Memory B cell (primary cell): ENCODE results near the gene PNMT.
A peak's percentile ranks its signal among the peaks of the same experiment; 100 is the strongest.

Source experiments
- ATAC-seq: fragments of 150-1000 bp; cut with Tn5 transposase; 2 replicates; pipeline ENCODE4 v1.10.0; 2021; ENCODE audit warnings: low read depth, mild to moderate bottlenecking, moderate library complexity
- DNase-seq, 2 donors: peaks; one replicate each; pipeline ENCODE4 v3.0.0; 2022; ENCODE audit warnings: low spot score in 2 of 2
- H3K27ac Mint-ChIP-seq: one replicate; pipeline ENCODE4 v1.8.0; 2022; ENCODE audit warnings: mild to moderate bottlenecking, moderate library complexity, mixed read lengths
- H3K27me3 Mint-ChIP-seq: one replicate; pipeline ENCODE4 v1.8.0; 2022; ENCODE audit warnings: mixed read lengths
- H3K36me3 Mint-ChIP-seq: one replicate; pipeline ENCODE4 v1.8.0; 2022; ENCODE audit warnings: mild to moderate bottlenecking, mixed read lengths
- H3K4me1 Mint-ChIP-seq: one replicate; pipeline ENCODE4 v1.8.0; 2022; ENCODE audit warnings: mixed read lengths
- H3K4me3 Mint-ChIP-seq: one replicate; pipeline ENCODE4 v1.8.0; 2022; ENCODE audit warnings: mild to moderate bottlenecking, moderate library complexity, mixed read lengths
- H3K9me3 Mint-ChIP-seq: one replicate; pipeline ENCODE4 v1.8.0; 2022; ENCODE audit warnings: mixed read lengths

Gene PNMT

GRCh38 chr17:39667945-39668924, at the start of gene PNMT:
Gene PNMT, plus strand, starts transcription at chr17:39668453. Its CDS starts 23 bp downstream, at chr17:39668476.
- ATAC-seq (peak; percentile 81), DNase-seq (peak; percentile 59 to 75)
- H3K4me1 Mint-ChIP-seq = peaks cover 23% of the 10 kb centered on the region
- H3K4me3 Mint-ChIP-seq = peak within 1 kb of the TSS; percentile 82
- H3K27ac Mint-ChIP-seq = peak within 1 kb of the TSS; percentile 35
- peaks cover 6% of the 10 kb centered on the region for H3K27me3 Mint-ChIP-seq
- H3K9me3 Mint-ChIP-seq = no peaks in the 10 kb centered on the region
- no peaks in the 10 kb centered on the region for H3K36me3 Mint-ChIP-seq

- Mint-ChIP-seq H3K27ac (no peak overlapping the region), H3K9me3 (no peaks in the 10 kb centered on the region), H3K4me3 (no peak overlapping the region), H3K4me1 (peaks cover 28% of the 10 kb centered on the region), H3K36me3 (no peaks in the 10 kb centered on the region), H3K27me3 (peaks cover 7% of the 10 kb centered on the region)
- no peak for ATAC-seq
- DNase-seq = no peak
Measured at GRCh38 chr17:39618956-39619785, 49.1 kb upstream of the PNMT start.

DNA sequence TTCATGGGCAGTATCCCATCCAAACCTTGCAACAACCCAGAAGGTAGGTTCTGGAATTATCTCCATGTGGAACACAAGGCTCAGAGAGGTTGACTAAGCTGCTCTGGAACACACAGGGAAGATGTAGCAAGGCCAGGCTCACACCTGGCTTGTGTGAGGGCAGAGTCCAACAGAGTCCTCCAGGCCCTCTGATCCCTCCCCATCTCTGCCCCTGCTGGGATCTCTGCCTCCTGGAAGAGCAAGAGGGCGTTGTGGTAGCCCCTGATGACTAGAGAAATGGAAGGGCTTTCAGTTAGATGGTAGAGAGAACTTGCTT, 48.5 kb upstream of the PNMT start:
- peaks cover 26% of the 10 kb centered on the region for H3K4me1 Mint-ChIP-seq
- no peaks in the 10 kb centered on the region for H3K36me3 Mint-ChIP-seq
- H3K4me3 Mint-ChIP-seq = no peak overlapping the region
- ATAC-seq = no peak
- H3K27ac Mint-ChIP-seq = no peak overlapping the region
- peaks cover 5% of the 10 kb centered on the region for H3K27me3 Mint-ChIP-seq
- H3K9me3 Mint-ChIP-seq = no peaks in the 10 kb centered on the region
- DNase-seq = no peak

DNA sequence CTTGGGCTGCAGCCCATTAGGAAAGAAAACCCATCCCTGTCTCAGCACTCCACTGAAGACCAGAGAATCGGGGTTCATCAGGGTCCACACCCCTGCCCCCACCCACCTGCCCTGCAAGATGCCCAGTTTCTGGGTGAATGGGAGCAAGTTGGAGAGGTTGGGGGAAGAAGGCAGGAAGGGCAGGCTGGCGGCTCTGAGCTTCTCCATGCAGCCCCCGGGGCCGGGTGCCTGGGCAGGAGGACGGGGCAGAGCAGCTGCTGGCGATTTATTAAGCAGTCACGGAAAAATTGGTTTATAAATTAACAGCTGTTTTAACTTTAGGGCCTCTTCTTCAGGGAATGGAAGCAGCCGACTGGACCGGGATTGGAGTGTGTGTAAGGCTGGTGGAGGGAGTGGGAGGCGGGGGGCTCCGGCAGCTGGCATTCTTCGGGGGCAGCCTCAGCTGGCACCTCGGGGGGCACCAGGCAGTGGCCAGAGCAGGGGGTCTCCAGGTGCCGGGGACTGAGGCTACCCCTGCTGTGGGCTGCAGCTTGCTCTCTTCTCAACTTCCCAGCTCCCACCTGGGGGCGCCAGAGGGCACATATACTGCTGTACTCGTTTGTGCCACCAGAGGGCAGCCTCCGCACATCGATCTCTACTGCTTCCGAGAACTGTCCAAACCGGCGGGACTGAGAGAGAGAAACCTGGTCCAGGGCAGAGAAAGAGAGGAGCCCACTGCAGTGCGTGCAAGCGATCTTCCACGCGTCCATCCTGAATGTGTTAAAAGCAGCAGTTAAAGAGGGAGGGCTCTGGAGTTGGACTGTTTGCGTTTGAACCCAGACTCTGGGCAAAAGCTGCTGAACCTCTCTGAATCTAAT, 46.5 kb upstream of the PNMT start:
- Mint-ChIP-seq H3K9me3 (no peaks in the 10 kb centered on the region), H3K27me3 (peaks cover 13% of the 10 kb centered on the region), H3K4me1 (peaks cover 27% of the 10 kb centered on the region), H3K36me3 (no peaks in the 10 kb centered on the region), H3K4me3 (peak overlapping the region; percentile 77), H3K27ac (peak overlapping the region; percentile 82)
- peak; percentile 94 to 99 for DNase-seq
- peak; percentile 59 for ATAC-seq

DNA sequence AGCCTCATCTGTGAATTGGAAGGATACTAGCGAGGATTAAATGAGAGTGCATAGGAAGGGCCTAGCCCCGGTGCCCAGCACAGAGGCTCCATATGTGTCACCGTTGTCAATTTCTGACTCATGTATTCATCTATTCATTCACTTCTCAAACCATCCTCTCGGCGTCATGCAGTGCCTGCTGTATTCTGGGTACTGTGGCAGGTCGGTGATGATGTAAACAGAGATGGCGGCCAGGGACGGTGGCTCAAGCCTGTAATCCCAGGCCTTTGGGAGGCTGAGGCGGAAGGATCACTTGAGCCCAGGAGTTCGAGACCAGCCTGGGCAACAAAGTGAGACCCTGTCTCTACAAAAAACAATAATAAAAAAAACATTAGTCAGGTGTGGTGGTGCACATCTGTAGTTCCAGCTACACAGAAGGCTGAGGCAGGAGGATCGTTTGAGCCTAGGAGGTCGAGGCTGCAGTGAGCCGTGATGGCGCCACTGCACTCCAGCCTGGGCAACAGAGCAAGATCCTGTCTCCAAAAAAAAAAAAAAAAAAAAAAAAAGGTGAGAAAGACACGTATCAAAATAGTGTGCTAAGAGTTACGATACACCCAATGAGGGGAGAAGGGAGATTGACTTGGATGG, 45.8 kb upstream of the PNMT start:
- H3K36me3 Mint-ChIP-seq = no peaks in the 10 kb centered on the region
- H3K27me3 Mint-ChIP-seq = peaks cover 14% of the 10 kb centered on the region
- DNase-seq = no peak

DNA sequence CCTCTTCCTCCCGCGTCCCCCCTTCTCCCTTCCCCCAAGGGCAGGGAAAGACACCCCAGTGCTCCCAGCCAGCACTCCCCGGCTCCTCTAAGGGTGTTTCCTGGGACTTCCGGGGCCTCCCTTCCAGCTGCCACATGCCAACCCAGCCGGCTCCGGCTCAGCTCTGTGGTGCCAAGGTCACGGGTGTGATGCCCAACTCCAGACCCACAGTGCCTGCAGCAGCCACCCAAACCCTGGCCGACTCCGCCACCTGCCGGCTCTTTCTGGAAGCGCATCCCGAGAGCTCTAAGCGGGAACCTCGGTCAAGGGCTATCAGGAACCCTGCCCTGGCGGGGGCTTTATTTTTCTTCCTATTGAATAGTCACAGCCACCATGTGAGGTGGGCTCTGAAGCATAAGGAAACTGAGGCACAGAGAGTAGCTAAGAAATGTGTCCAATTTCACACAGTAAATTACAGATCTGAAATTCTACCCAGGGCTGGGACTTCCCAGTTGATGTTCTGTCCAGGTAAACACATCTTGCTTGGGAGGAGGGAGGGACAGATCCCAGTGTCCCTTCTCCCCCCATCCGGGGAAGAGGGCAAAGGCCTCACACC, 44.8 kb upstream of the PNMT start:
- no peaks in the 10 kb centered on the region for H3K36me3 Mint-ChIP-seq
- peaks cover 18% of the 10 kb centered on the region for H3K27me3 Mint-ChIP-seq
- H3K27ac Mint-ChIP-seq = no peak overlapping the region
- ATAC-seq (peak; percentile 65), DNase-seq (peak; percentile 90 to 97)
- peaks cover 25% of the 10 kb centered on the region for H3K4me1 Mint-ChIP-seq
- H3K9me3 Mint-ChIP-seq = no peaks in the 10 kb centered on the region
- H3K4me3 Mint-ChIP-seq = peak overlapping the region; percentile 55

More for the DNA sequence above, 45.8 kb upstream of the PNMT start:
- peak overlapping the region; percentile 77 for H3K4me3 Mint-ChIP-seq
- peak overlapping the region; percentile 82 for H3K27ac Mint-ChIP-seq
- H3K4me1 Mint-ChIP-seq = peaks cover 29% of the 10 kb centered on the region
- ATAC-seq = peak; percentile 47
- no peaks in the 10 kb centered on the region for H3K9me3 Mint-ChIP-seq

- H3K27me3 Mint-ChIP-seq = peaks cover 20% of the 10 kb centered on the region
Measured at GRCh38 chr17:39624313-39624712, 43.9 kb upstream of the PNMT start.

GRCh38 chr17:39625198-39625785, 43.0 kb upstream of the PNMT start:
- H3K4me1 Mint-ChIP-seq = peaks cover 26% of the 10 kb centered on the region
- no peak overlapping the region for H3K27ac Mint-ChIP-seq
- peaks cover 22% of the 10 kb centered on the region for H3K27me3 Mint-ChIP-seq
- H3K4me3 Mint-ChIP-seq = no peak overlapping the region
- DNase-seq (no peak), ATAC-seq (no peak)
- no peaks in the 10 kb centered on the region for H3K36me3 Mint-ChIP-seq
- H3K9me3 Mint-ChIP-seq = no peaks in the 10 kb centered on the region

More at GRCh38 chr17:39624313-39624712, 43.9 kb upstream of the PNMT start:
- Mint-ChIP-seq H3K27ac (no peak overlapping the region), H3K4me1 (peaks cover 26% of the 10 kb centered on the region), H3K9me3 (no peaks in the 10 kb centered on the region), H3K36me3 (no peaks in the 10 kb centered on the region), H3K4me3 (no peak overlapping the region)
- ATAC-seq (no peak), DNase-seq (no peak)

- peaks cover 26% of the 10 kb centered on the region for H3K4me1 Mint-ChIP-seq
- H3K27me3 Mint-ChIP-seq = peaks cover 25% of the 10 kb centered on the region
- no peaks in the 10 kb centered on the region for H3K36me3 Mint-ChIP-seq
- H3K27ac Mint-ChIP-seq = no peak within 1 kb of the TSS
- H3K9me3 Mint-ChIP-seq = no peaks in the 10 kb centered on the region
- no peak for DNase-seq
- ATAC-seq = no peak
- peak within 1 kb of the TSS; percentile 79 for H3K4me3 Mint-ChIP-seq
Measured at GRCh38 chr17:39626171-39627046, 41.8 kb upstream of the PNMT start, which contains the start of gene PPP1R1B. Gene PPP1R1B, plus strand, starts transcription at chr17:39626952. Its CDS starts 441 bp downstream, at chr17:39627393.

GRCh38 chr17:39627047-39627711, 41.1 kb upstream of the PNMT start:
- DNase-seq (no peak), ATAC-seq (no peak)
- Mint-ChIP-seq H3K27me3 (peaks cover 31% of the 10 kb centered on the region), H3K4me1 (peaks cover 24% of the 10 kb centered on the region), H3K4me3 (peak overlapping the region; percentile 79), H3K9me3 (no peaks in the 10 kb centered on the region), H3K36me3 (no peaks in the 10 kb centered on the region), H3K27ac (no peak overlapping the region)

GRCh38 chr17:39627712-39628516, 40.3 kb upstream of the PNMT start:
- Mint-ChIP-seq H3K4me3 (peak overlapping the region; percentile 16), H3K27me3 (peaks cover 31% of the 10 kb centered on the region), H3K36me3 (no peaks in the 10 kb centered on the region), H3K27ac (no peak overlapping the region), H3K4me1 (peaks cover 20% of the 10 kb centered on the region), H3K9me3 (no peaks in the 10 kb centered on the region)
- no peak for ATAC-seq
- no peak for DNase-seq
